ENCODE results near the gene ABHD1. TPM values are rescaled to one million over a fixed set of nuclear protein-coding genes. Genes with fewer than 3 reads are reported as not detected.

The ABHD1 gene
- total and polyA plus RNA-seq, 7 donors = 0.15 TPM; not detected in 6

DNA sequence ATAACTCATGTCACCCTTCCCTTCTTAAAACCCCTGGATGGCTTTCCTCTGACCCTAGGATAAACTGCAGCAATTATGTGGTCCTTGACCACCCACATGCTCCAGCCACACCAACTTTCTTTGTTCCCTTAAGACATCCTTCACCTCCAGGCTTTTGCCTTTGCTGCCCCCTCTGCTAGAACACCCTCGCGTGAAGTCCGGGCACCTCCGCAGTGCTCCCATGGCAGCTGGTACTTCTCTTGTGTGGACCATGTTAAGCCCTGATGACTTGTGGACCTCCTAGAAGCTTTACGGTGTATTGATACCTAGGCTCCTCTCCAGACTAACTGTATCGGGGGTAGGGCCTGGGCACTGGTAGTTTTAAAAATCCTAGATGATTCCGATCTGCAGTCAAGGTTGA, 824 bp upstream of the ABHD1 start:
- intact Hi-C loops (cut with DNase I) = no loop called here
- 93% methylated on average over 7 of the region's 7 CpGs for WGBS, 2 donors
- peaks cover 0 to 23% (median 13%) of the 10 kb centered on the region in 4 donors for H3K4me1 ChIP-seq
- no peak for TF ChIP-seq POLR2A (IDR thresholded peaks at IDR 0.05)
- TF ChIP-seq POLR2AphosphoS5 (IDR thresholded peaks at IDR 0.05) = no peak
- no peak for TF ChIP-seq EP300 (IDR thresholded peaks at IDR 0.05)
- TF ChIP-seq, protein P1, sequence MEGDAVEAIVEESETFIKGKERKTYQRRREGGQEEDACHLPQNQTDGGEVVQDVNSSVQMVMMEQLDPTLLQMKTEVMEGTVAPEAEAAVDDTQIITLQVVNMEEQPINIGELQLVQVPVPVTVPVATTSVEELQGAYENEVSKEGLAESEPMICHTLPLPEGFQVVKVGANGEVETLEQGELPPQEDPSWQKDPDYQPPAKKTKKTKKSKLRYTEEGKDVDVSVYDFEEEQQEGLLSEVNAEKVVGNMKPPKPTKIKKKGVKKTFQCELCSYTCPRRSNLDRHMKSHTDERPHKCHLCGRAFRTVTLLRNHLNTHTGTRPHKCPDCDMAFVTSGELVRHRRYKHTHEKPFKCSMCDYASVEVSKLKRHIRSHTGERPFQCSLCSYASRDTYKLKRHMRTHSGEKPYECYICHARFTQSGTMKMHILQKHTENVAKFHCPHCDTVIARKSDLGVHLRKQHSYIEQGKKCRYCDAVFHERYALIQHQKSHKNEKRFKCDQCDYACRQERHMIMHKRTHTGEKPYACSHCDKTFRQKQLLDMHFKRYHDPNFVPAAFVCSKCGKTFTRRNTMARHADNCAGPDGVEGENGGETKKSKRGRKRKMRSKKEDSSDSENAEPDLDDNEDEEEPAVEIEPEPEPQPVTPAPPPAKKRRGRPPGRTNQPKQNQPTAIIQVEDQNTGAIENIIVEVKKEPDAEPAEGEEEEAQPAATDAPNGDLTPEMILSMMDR (IDR thresholded peaks at IDR 0.05) = no peak
- peak; percentile 59 for DNase-seq
- no peaks in the 10 kb centered on the region for H3K36me3 ChIP-seq
- peak overlapping the region in 1 of 4 donors; percentile 52 for H3K4me3 ChIP-seq
- H3K27ac ChIP-seq = no peak overlapping the region
- no peaks in the 10 kb centered on the region for H3K9me3 ChIP-seq
- H3K27me3 ChIP-seq = peaks cover 16 to 19% (median 18%) of the 10 kb centered on the region in 3 donors

DNA sequence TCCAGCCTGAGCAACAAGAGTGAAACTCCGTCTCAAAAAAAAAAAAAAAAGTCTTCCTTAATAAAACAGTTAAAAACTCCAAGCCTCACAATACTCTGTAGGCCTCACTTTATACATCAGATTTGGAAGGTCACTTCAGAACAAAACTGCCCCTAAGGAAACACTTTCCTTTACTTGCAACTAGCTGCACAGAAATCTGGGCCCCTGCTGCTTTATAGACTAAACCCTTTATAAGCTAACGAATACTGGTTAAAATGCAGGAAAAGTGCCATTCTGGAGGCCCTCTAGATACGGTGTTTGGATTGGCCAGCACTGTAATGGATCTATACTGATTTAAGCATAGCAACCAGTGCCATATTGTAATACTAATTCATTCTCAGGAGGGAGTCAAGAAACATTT, 1.5 kb downstream of the ABHD1 start:
- Histone ChIP-seq H3K27me3 (no peaks in the 10 kb centered on the region), H3K4me1 (peaks cover 0 to 11% (median 3%) of the 10 kb centered on the region in 4 donors), H3K36me3 (peaks cover 0 to 5% (median 1%) of the 10 kb centered on the region in 4 donors), H3K4me3 (no peak overlapping the region), H3K27ac (no peak overlapping the region), H3K9me3 (no peaks in the 10 kb centered on the region)
- 92 to 93% methylated on average over 3 of the region's 3 CpGs for WGBS, 2 donors
- intact Hi-C loops (cut with DNase I) = no loop called here
- no peak for DNase-seq
- TF ChIP-seq, protein P1 (IDR thresholded peaks at IDR 0.05) = no peak
- no peak for TF ChIP-seq POLR2A (IDR thresholded peaks at IDR 0.05)
- no peak for TF ChIP-seq EP300 (IDR thresholded peaks at IDR 0.05)

- intact Hi-C loops (cut with DNase I) = no loop called here
- 36 to 62% methylated on average over 5 of the region's 5 CpGs for WGBS, 2 donors
- H3K4me3 ChIP-seq = no peak overlapping the region
Measured at GRCh38 chr2:27126252-27126710, 2.7 kb downstream of the ABHD1 start.

GRCh38 chr2:27127883-27128667, 4.5 kb downstream of the ABHD1 start:
- Histone ChIP-seq H3K9me3 (no peaks in the 10 kb centered on the region), H3K36me3 (peaks cover 0 to 31% (median 24%) of the 10 kb centered on the region in 4 donors), H3K27me3 (no peaks in the 10 kb centered on the region), H3K4me3 (no peak overlapping the region), H3K27ac (no peak overlapping the region), H3K4me1 (peaks cover 0 to 21% (median 14%) of the 10 kb centered on the region in 4 donors)
- intact Hi-C loops (cut with DNase I) = no loop called here
- TF ChIP-seq POLR2A (IDR thresholded peaks at IDR 0.05) = no peak
- TF ChIP-seq EP300 (IDR thresholded peaks at IDR 0.05) = no peak
- TF ChIP-seq POLR2AphosphoS5 (IDR thresholded peaks at IDR 0.05) = no peak
- TF ChIP-seq, protein P1 (IDR thresholded peaks at IDR 0.05) = no peak
- WGBS, 2 donors = 88 to 90% methylated on average over 9 of the region's 9 CpGs
- peak; percentile 27 for DNase-seq

More at GRCh38 chr2:27126252-27126710, 2.7 kb downstream of the ABHD1 start:
- H3K4me1 ChIP-seq = peaks cover 0 to 11% (median 3%) of the 10 kb centered on the region in 4 donors
- no peak overlapping the region for H3K27ac ChIP-seq
- TF ChIP-seq EP300 (IDR thresholded peaks at IDR 0.05) (no peak), POLR2A (IDR thresholded peaks at IDR 0.05) (no peak), POLR2AphosphoS5 (IDR thresholded peaks at IDR 0.05) (no peak)
- TF ChIP-seq, protein P1 (IDR thresholded peaks at IDR 0.05) = no peak
- DNase-seq = peak; percentile 19
- no peaks in the 10 kb centered on the region for H3K27me3 ChIP-seq
- peaks cover 0 to 17% (median 12%) of the 10 kb centered on the region in 4 donors for H3K36me3 ChIP-seq
- no peaks in the 10 kb centered on the region for H3K9me3 ChIP-seq

Measured in sigmoid colon (tissue), 7 donors.